Endothelial cell of umbilical vein (primary cell): Measurements from ENCODE around the gene FIBCD1. TPM values are rescaled to one million over a fixed set of nuclear protein-coding genes. Genes with fewer than 3 reads are reported as not detected.

Source experiments
- BruUV-seq: library from RNA; stranded (reverse); fragments of 400-500 nt; replicated peaks from 2 replicates; lab custom pipeline; 2021; lab: Mats Ljungman, UMichigan
- CTCF ChIA-PET: fragments of 300-600, 350-600 bp; sonication (Branson Sonifier 250); formaldehyde crosslinking; loops from one replicate; lab custom pipeline; 2021; ENCODE audit warnings: antibody characterized with exemption, inconsistent platforms; lab: Charles Lee
- POLR2A ChIA-PET: fragments of 300-600, 350-600 bp; sonication (Branson Sonifier 250); formaldehyde crosslinking; loops from one replicate; lab custom pipeline; 2021; ENCODE audit warnings: antibody characterized with exemption, inconsistent platforms; lab: Charles Lee
- DNase-seq: peaks from one replicate; pipeline ENCODE4 v3.0.0-alpha.2; 2011; ENCODE audit warnings: low read depth, low spot score
- FAIRE-seq: peaks from 2 replicates; lab custom pipeline; 2011; peaks lifted over from hg19 to GRCh38; lab: Jason Lieb, UNC
- H2AFZ ChIP-seq: 2 replicates; pipeline ENCODE4 v1.6.0; 2012; ENCODE audit warnings: low read depth, low read length, control low read depth, inconsistent platforms
- H3K27ac ChIP-seq: 2 replicates; pipeline ENCODE4 v1.5.1; 2011; ENCODE audit warnings: low read depth, mild to moderate bottlenecking, control low read depth, low read length, moderate library complexity; ENCODE audit not compliant: insufficient read depth
- H3K27me3 ChIP-seq, 2 experiments: 2 replicates each; pipeline versions ENCODE4 v1.6.0 to v1.6.1; 2011; ENCODE audit warnings: low read length in 2 of 2, mixed read lengths in 1 of 2; ENCODE audit not compliant: control insufficient read depth in 2 of 2, insufficient read depth in 2 of 2
- H3K36me3 ChIP-seq, 2 experiments: 2 replicates in 1 of 2; 3 replicates in 1 of 2; pipeline ENCODE4 v1.5.1; 2011; ENCODE audit warnings: low read length in 2 of 2, mild to moderate bottlenecking in 1 of 2, moderate library complexity in 1 of 2; ENCODE audit not compliant: control insufficient read depth in 2 of 2, insufficient read depth in 2 of 2; ENCODE audit errors: extremely low read depth in 1 of 2
- H3K4me1 ChIP-seq: 3 replicates; pipeline ENCODE4 v1.5.1; 2011; ENCODE audit warnings: mild to moderate bottlenecking, low read length; ENCODE audit not compliant: control insufficient read depth, insufficient read depth; ENCODE audit errors: extremely low read depth
- H3K4me2 ChIP-seq: 2 replicates; pipeline ENCODE4 v1.6.1; 2011; ENCODE audit warnings: low read length, control low read depth, mixed read lengths; ENCODE audit not compliant: insufficient read depth
- H3K4me3 ChIP-seq, 3 experiments: fragments of 200-600 bp in 1 of 3; sonication (generic), shearing (Covaris generic) in 1 of 3; replicated peaks in 1 of 3; 2 replicates each; pipeline ENCODE4 v1.5.1; 2011 to 2016; ENCODE audit warnings: control low read depth in 3 of 3, low read length in 3 of 3, mild to moderate bottlenecking in 2 of 3, inconsistent platforms in 1 of 3, low read depth in 1 of 3, moderate library complexity in 1 of 3; ENCODE audit not compliant: insufficient read depth in 1 of 3
- H3K79me2 ChIP-seq: 2 replicates; pipeline ENCODE4 v1.6.0; 2012; ENCODE audit warnings: low read length, inconsistent platforms; ENCODE audit not compliant: control insufficient read depth, insufficient read depth
- H3K9ac ChIP-seq: replicated peaks from 2 replicates; pipeline ENCODE3; 2011; ENCODE audit warnings: low read length, control low read depth; ENCODE audit not compliant: insufficient read depth; ENCODE audit errors: extremely low read depth
- H3K9me1 ChIP-seq: replicated peaks from 3 replicates; pipeline ENCODE4 v1.6.0; 2011; ENCODE audit warnings: mild to moderate bottlenecking, low read length; ENCODE audit not compliant: control insufficient read depth, insufficient read depth; ENCODE audit errors: extremely low read depth
- H3K9me3 ChIP-seq: replicated peaks from 2 replicates; pipeline ENCODE4 v1.5.1; 2012; ENCODE audit warnings: low read length, inconsistent platforms; ENCODE audit not compliant: control insufficient read depth, insufficient read depth
- H4K20me1 ChIP-seq: replicated peaks from 2 replicates; pipeline ENCODE3; 2011; ENCODE audit warnings: mild to moderate bottlenecking, low read length; ENCODE audit not compliant: control insufficient read depth, insufficient read depth; ENCODE audit errors: extremely low read depth
- CTCF ChIP-seq, 2 donors: IDR thresholded peaks; 1 replicate in 1 of 2; 2 replicates in 1 of 2; pipeline ENCODE4 v1.5.1; 2011; ENCODE audit warnings: low read length in 2 of 2, mild to moderate bottlenecking in 2 of 2, moderate library complexity in 2 of 2, control low read depth in 1 of 2, inconsistent platforms in 1 of 2, low read depth in 1 of 2; ENCODE audit not compliant: insufficient read depth in 1 of 2; ENCODE audit errors: extremely low read depth in 1 of 2
- EZH2 ChIP-seq: IDR thresholded peaks from 2 replicates; pipeline ENCODE4 v1.6.1; 2012; ENCODE audit warnings: borderline replicate concordance, low read depth, mild to moderate bottlenecking, moderate library complexity, low read length, inconsistent platforms; ENCODE audit not compliant: severe bottlenecking
- FOS ChIP-seq: IDR thresholded peaks from 2 replicates; pipeline ENCODE4 v1.6.1; 2011; ENCODE audit warnings: mild to moderate bottlenecking, low read length, moderate library complexity, borderline replicate concordance; ENCODE audit not compliant: insufficient read depth
- GATA2 ChIP-seq: IDR thresholded peaks from 2 replicates; pipeline ENCODE4 v1.7.0; 2011; ENCODE audit warnings: low read depth, mild to moderate bottlenecking, moderate library complexity, mixed read lengths, low read length; ENCODE audit not compliant: insufficient read length, insufficient read depth
- JUN ChIP-seq: IDR thresholded peaks from 2 replicates; pipeline ENCODE4 v1.6.1; 2011; ENCODE audit warnings: borderline replicate concordance, low read depth; ENCODE audit not compliant: insufficient read length, insufficient read depth
- MYC ChIP-seq: IDR thresholded peaks from one replicate; pipeline ENCODE4 v1.6.1; 2011; ENCODE audit warnings: mild to moderate bottlenecking, low read depth, low read length
- POLR2AphosphoS5 ChIP-seq: IDR thresholded peaks from 2 replicates; pipeline ENCODE4 v1.6.1; 2012; ENCODE audit warnings: low read depth, mild to moderate bottlenecking, control low read depth, low read length, moderate library complexity; ENCODE audit not compliant: insufficient read depth
- dilution Hi-C: fragments of 300-500 bp; cut with MboI; formaldehyde crosslinking; loops from one replicate; pipeline ENCODE4 v1.15.0; 2019; ENCODE audit warnings: low sequenced_read_pairs; ENCODE audit not compliant: extremely low pct_ligation_motif_present
- intact Hi-C: fragments of 100-400 bp; cut with micrococcal nuclease; formaldehyde crosslinking; loops from one replicate; pipeline ENCODE4 v1.10.0; 2022
- polyA plus RNA-seq, 4 experiments: library from polyadenylated mRNA; depleted of rRNA in 3 of 4; stranded (reverse) in 3 of 4; unstranded in 1 of 4; fragments of >200 nt; gene quantifications; 2 replicates each; pipeline versions ENCODE4 v1.2.1 to v1.2.3, GENCODE V29; 2011 to 2012; ENCODE audit warnings: missing spikeins in 1 of 4
- total RNA-seq: library from RNA; stranded (reverse); gene quantifications from 2 replicates; pipeline ENCODE4 v1.2.3, GENCODE V29; 2021

FIBCD1 gene
- total and polyA plus RNA-seq, 2 donors (not counting 3 experiments of a cell fraction or from before 2014, with no cell fraction given): 0.14 TPM; not detected in 1

- Histone ChIP-seq H3K4me1 (no peaks in the 10 kb centered on the region), H3K36me3 (peaks cover 41 to 60% of the 10 kb centered on the region in 2 experiments), H3K9ac (no peak overlapping the region), H3K27ac (no peak overlapping the region), H3K9me3 (no peaks in the 10 kb centered on the region), H3K9me1 (no peaks in the 10 kb centered on the region), H3K4me3 (no peak overlapping the region), H4K20me1 (no peaks in the 10 kb centered on the region), H3K79me2 (no peaks in the 10 kb centered on the region), H3K27me3 (no peaks in the 10 kb centered on the region), H2AFZ (no peak overlapping the region), H3K4me2 (no peak overlapping the region)
- FAIRE-seq (no peak), DNase-seq (no peak)
- ChIA-PET CTCF (interaction anchor here (1.1 to 2.4 kb wide), 4 partner anchors 11 to 166 kb away, joined by 7 to 12 read pairs (median 8); no protein-coding TSS in a partner anchor), POLR2A (no interaction called here)
- no peak for TF ChIP-seq EZH2
- no peak for TF ChIP-seq CTCF (IDR thresholded peaks at IDR 0.05; ENCODE audit: extremely low read depth in 1 of 2, insufficient read depth in 1 of 2, low read depth in 1 of 2, low read length in 2 of 2)
- TF ChIP-seq POLR2AphosphoS5: no peak
- no peak for TF ChIP-seq FOS
- no peak for TF ChIP-seq GATA2
- TF ChIP-seq MYC: no peak
- TF ChIP-seq JUN: no peak
- BruUV-seq: no TSS peak
- dilution Hi-C loops (no loop called here), intact Hi-C loops (no loop called here)
Observed at GRCh38 chr9:130880599-130881220, 58.3 kb downstream of the FIBCD1 start.
